Erythroblast (primary cell): ENCODE results near the gene TNIP1.

Experiments
- GATA1 ChIP-seq: IDR thresholded peaks from 2 replicates; pipeline ENCODE4 v1.6.1; 2011; ENCODE audit warnings: low read depth, mild to moderate bottlenecking, control low read depth, low read length, moderate library complexity
- POLR2A ChIP-seq: IDR thresholded peaks from 2 replicates; pipeline ENCODE4 v1.6.1; 2011; ENCODE audit warnings: mild to moderate bottlenecking, low read length

DNA sequence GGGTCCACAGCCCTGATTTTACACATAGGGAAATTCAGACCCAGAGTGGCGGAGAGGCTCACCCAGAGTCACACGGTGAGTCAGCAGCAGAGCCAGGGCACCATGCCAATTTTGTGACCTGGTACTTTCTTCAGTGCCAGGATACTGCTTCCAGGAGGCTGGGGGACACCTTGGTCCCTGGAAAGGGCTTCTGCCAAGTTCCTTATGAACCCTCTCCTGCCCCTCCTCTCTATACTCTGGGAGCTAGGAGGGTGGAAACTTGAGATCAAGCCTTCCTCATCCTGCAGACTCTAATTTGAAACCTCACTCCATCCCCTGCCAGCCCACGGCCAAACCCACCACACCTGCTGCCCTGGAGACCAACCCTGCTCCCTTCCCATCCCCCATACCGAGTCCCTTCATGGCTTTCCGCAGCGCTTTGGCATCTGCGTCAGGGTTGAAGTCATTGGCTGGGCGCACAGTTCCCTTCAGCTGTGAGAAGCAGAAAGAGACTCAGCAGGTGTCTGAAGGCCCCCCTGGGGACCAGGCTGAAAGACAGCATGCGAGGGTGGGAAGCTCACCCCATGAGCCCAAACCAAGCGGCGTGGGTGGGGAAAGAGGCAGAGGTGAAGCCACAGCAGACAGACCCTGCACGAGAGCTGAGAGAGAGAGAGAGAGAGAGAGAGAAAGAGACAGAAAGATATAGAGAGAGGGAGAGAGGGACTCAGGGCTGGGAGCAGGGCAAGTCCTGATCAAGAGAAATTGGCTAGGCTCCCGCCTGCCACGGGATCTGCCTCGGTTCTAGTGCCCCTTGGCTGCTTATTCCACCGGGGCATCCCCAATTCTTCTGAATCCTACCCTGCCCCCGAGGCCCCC is 43.3 kb upstream of the TNIP1 start:
- TF ChIP-seq POLR2A (no peak), GATA1 (no peak)
